Measurements from ENCODE around the gene TEX29. TPM values are rescaled to one million over a fixed set of nuclear protein-coding genes. Genes with fewer than 3 reads are reported as not detected.

The TEX29 gene
- total RNA-seq, 1 donor from 2014 or later = 2.9 TPM

GRCh38 chr13:111359930-111360329, 39.5 kb downstream of the TEX29 start:
- no peak overlapping the region for H3K4me3 ChIP-seq
- no peaks in the 10 kb centered on the region for H3K27me3 ChIP-seq
- no peaks in the 10 kb centered on the region for H3K36me3 ChIP-seq
- H3K9me3 ChIP-seq = no peaks in the 10 kb centered on the region
- H3K4me1 ChIP-seq = no peaks in the 10 kb centered on the region
- intact Hi-C loops (cut with DNase I) = no loop called here
- TF ChIP-seq, protein P1, sequence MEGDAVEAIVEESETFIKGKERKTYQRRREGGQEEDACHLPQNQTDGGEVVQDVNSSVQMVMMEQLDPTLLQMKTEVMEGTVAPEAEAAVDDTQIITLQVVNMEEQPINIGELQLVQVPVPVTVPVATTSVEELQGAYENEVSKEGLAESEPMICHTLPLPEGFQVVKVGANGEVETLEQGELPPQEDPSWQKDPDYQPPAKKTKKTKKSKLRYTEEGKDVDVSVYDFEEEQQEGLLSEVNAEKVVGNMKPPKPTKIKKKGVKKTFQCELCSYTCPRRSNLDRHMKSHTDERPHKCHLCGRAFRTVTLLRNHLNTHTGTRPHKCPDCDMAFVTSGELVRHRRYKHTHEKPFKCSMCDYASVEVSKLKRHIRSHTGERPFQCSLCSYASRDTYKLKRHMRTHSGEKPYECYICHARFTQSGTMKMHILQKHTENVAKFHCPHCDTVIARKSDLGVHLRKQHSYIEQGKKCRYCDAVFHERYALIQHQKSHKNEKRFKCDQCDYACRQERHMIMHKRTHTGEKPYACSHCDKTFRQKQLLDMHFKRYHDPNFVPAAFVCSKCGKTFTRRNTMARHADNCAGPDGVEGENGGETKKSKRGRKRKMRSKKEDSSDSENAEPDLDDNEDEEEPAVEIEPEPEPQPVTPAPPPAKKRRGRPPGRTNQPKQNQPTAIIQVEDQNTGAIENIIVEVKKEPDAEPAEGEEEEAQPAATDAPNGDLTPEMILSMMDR (IDR thresholded peaks at IDR 0.05) = no peak
- no peak for TF ChIP-seq POLR2A (IDR thresholded peaks at IDR 0.05)
- no peak for TF ChIP-seq POLR2AphosphoS5 (IDR thresholded peaks at IDR 0.05; ENCODE audit: insufficient read depth in 1 of 2, low read depth in 1 of 2)
- H3K27ac ChIP-seq = no peak overlapping the region
- peak; percentile 74 to 75 for DNase-seq (ENCODE audit: extremely low spot score in 2 of 2)

DNA sequence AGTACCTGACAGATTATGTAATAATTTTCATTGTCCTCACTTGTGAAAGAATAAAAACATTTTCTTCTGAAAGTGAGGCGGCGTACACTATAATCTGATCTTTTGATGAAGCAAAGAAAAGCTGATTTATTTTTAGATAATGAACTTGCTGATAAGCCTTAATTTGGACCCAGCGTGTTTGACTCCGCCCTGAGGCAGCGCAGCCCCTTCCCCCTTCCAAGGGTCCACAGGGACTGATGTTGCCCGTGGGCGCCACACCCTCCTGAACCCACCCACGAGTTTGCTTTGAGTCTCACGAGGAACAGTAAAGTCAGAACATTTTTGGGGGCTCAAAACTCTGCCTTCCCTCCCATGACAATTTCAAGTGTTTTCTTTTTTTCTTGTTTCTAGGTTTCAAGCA, 40.0 kb downstream of the TEX29 start:
- no peaks in the 10 kb centered on the region for H3K27me3 ChIP-seq
- H3K4me1 ChIP-seq = no peaks in the 10 kb centered on the region
- peak in 1 of 2 donors; percentile 34 for DNase-seq (ENCODE audit: extremely low spot score in 2 of 2)

DNA sequence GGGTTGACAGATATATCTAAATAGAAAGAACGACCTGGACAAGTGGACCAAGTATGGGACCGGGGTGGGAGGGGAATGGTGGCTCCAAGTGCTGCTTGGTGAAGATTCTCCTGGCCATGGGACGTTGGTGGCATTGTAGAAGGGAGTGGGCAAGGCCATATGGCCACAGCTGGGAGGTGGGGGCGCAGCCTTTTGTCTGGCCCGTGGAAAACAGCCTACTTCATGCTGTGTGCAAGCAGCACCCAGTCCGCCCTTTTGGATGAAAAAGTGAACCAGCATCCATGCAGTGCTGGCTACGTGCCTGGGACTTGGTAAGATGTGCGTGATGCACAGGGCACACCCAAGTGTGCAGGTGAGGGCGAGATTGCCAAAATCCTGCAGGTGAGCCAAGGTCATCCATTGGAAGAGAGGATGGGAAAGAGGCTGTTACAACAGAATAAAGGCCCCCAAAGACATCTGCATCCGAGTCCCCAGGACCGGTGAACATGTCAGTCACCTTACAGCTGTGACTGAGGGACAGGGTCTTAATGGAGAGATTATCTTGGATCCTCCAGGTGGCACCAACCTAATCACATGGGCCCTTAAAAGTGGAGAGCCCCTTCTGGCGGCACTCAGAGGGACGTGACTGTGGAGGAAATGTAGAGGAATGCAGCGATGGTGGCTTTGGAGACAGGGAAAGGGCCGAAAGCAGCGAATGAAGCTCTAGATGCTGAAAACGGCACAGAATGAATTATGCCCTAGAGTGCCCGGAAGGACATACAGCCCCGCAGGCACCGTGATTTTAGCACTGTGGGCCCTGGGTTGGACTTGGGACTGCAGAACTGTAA, 40.8 kb downstream of the TEX29 start:
- TF ChIP-seq, protein P1 (IDR thresholded peaks at IDR 0.05) = no peak
- TF ChIP-seq POLR2A (IDR thresholded peaks at IDR 0.05) = no peak
- TF ChIP-seq POLR2AphosphoS5 (IDR thresholded peaks at IDR 0.05; ENCODE audit: insufficient read depth in 1 of 2, low read depth in 1 of 2) = no peak
- no peak overlapping the region for H3K4me3 ChIP-seq
- H3K9me3 ChIP-seq = no peaks in the 10 kb centered on the region
- DNase-seq (ENCODE audit: extremely low spot score in 2 of 2) = peak; percentile 75 to 91
- intact Hi-C loops (cut with DNase I) = no loop called here
- H3K4me1 ChIP-seq = no peaks in the 10 kb centered on the region
- H3K27me3 ChIP-seq = no peaks in the 10 kb centered on the region
- no peak overlapping the region for H3K27ac ChIP-seq
- no peaks in the 10 kb centered on the region for H3K36me3 ChIP-seq

More for the DNA sequence above, 40.0 kb downstream of the TEX29 start:
- Histone ChIP-seq H3K36me3 (no peaks in the 10 kb centered on the region), H3K4me3 (no peak overlapping the region), H3K27ac (no peak overlapping the region), H3K9me3 (no peaks in the 10 kb centered on the region)
- intact Hi-C loops (cut with DNase I) = no loop called here
- TF ChIP-seq, protein P1 (IDR thresholded peaks at IDR 0.05) = no peak
- no peak for TF ChIP-seq POLR2A (IDR thresholded peaks at IDR 0.05)
- no peak for TF ChIP-seq POLR2AphosphoS5 (IDR thresholded peaks at IDR 0.05; ENCODE audit: insufficient read depth in 1 of 2, low read depth in 1 of 2)

GRCh38 chr13:111361873-111362648, 41.6 kb downstream of the TEX29 start:
- H3K4me1 ChIP-seq = no peaks in the 10 kb centered on the region
- no peak for TF ChIP-seq POLR2A (IDR thresholded peaks at IDR 0.05)
- no peak for TF ChIP-seq POLR2AphosphoS5 (IDR thresholded peaks at IDR 0.05; ENCODE audit: insufficient read depth in 1 of 2, low read depth in 1 of 2)
- TF ChIP-seq, protein P1 (IDR thresholded peaks at IDR 0.05) = no peak
- DNase-seq (ENCODE audit: extremely low spot score in 2 of 2) = peak; percentile 79 to 90
- H3K27ac ChIP-seq = no peak overlapping the region
- intact Hi-C loops (cut with DNase I) = no loop called here
- H3K9me3 ChIP-seq = no peaks in the 10 kb centered on the region
- H3K27me3 ChIP-seq = no peaks in the 10 kb centered on the region
- no peak overlapping the region for H3K4me3 ChIP-seq
- H3K36me3 ChIP-seq = no peaks in the 10 kb centered on the region
